GM23248 (cell line): ENCODE data around the gene SCLY.

Experiments
- EZH2 ChIP-seq: fragments of 200-600 bp; sonication (generic); IDR thresholded peaks from 2 replicates; pipeline ENCODE4 v1.6.1; 2018; ENCODE audit warnings: antibody characterized with exemption, mild to moderate bottlenecking; ENCODE audit not compliant: insufficient read depth, poor library complexity, severe bottlenecking
- EZH2phosphoT487 ChIP-seq: fragments of 200-600 bp; sonication (generic); IDR thresholded peaks from 2 replicates; pipeline ENCODE4 v1.6.1; 2018; ENCODE audit warnings: antibody characterized with exemption, moderate library complexity, mild to moderate bottlenecking, low read depth; ENCODE audit not compliant: insufficient read depth

DNA sequence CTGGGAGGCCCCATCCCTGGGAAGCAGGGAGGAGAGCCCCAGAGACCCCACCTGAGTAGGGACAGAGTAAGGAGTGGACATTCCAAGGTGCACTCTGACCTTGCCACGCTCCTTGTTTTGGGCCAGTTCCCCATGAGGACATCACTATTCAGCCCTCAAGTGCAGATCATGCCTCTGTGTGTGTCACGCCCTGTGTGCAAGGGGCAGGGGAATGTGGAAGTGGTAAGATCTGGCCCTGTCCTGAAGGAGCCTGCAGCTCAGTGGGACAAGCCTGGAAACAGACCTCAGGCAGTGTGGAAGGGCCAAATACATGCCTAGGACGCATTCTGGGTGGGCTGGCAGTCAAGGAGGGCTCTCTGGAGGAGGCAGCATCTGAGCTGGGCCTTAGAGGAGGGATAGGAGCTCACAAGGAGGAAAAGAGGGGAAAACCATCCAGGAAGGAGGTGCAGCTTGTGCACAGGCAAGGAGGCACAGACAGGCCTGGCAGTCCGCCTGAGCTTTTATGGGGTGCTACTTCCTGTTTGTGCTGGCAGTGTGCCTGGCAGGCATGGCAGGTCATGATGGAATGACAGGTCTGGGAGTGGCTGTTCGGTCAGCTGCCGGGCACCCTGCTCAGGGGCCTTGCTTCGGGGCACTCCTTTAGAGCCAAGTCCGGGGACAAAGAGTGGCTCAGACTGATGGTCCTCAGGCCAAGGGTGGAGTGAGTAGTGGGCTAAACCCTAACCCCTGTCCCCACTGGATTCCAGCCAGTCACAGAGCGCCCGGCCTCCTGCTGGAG, 80.9 kb downstream of the SCLY start:
- TF ChIP-seq EZH2phosphoT487, result no peak
- TF ChIP-seq EZH2, result no peak
